GM18909 (cell line): ENCODE data around the gene GPRC5C.

Experiments
- ATAC-seq: cut with Tn5 transposase; IDR thresholded peaks from one replicate; pipeline ENCODE4 v1.9.1; 2021; ENCODE audit warnings: mild to moderate bottlenecking; ENCODE audit not compliant: unreplicated experiment, poor library complexity

GPRC5C gene

DNA sequence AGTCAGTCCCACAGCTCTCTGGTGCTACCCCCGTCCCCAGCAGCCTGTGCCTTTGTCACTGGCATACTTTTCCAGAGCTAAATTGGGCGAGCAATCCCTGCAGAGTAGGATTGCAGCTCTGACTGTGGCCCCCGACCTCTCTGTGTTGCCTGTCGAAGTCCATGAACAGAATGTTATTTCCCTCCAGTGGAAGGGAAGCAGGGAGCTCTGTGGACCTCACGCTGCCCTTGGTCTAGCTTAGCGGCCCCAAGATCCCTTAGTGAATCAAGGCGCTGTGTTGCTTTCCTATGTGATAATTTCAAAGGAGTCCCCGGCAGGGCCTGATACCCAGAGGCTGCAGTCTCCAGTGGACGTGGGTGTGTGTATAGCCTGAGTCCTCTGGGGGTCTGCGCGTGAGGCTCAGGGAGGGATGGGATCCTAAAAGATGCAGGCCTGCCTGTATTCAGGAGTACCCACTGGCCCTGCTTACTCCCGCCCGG is 19.1 kb downstream of the GPRC5C start:
- ATAC-seq, result no peak

DNA sequence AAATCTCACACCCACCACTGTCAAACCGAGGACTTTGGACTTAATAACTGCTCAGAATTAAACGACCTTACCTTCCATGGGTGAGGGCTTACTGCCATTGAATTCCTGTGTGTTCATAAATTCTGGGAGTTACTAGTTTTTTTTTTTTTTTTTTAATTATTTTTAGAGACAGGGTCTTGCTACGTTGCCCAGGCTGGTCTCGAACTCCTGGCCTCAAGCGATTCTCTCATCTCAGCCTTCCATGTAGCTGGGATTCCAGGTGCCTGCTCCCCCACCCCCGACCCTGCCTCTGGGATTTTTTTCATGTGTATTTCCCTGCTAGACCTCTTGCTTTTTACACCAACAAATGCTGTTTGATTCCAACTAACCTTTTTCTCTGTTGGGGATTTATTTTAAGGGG is 19.7 kb downstream of the GPRC5C start:
- no peak for ATAC-seq

DNA sequence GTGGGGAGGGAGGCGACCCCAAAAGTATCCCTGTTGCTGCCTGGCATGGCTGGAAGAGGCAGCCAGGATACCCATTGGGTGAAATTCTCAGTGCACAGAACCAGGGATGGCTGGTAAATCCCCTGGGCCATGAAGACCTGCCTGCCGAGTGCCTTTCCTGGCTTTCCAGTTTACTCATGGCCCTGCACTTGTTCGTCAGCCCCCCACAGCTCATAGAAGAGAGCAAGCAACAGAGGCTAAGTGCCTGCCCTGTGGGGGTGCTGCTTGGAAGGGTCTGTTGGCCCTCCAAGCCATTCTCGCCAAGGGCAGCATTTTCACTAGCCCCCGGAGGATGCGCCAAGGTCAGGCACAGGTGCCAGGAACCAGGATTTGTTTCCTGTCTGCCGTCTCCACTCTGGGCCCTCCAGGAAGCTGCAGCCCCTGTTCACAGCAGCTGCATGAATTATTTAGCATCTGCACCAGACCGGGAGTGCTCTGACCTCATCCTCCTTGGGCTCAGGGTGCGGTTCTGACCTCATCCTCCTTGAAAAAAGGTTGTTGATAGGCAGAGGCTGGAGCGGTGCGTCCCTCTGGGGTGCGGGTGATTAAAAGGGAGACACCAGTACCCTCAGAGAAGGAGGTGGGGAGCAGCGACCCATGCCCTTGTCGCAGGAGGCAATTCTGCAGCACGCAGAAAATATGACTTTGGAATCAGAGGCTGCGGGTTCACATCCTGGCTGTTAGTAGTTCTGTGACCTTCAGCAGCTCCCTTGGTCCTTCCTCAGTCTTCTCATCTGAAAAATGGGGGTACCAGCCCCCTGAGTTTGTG is 20.3 kb downstream of the GPRC5C start:
- ATAC-seq, result no peak

DNA sequence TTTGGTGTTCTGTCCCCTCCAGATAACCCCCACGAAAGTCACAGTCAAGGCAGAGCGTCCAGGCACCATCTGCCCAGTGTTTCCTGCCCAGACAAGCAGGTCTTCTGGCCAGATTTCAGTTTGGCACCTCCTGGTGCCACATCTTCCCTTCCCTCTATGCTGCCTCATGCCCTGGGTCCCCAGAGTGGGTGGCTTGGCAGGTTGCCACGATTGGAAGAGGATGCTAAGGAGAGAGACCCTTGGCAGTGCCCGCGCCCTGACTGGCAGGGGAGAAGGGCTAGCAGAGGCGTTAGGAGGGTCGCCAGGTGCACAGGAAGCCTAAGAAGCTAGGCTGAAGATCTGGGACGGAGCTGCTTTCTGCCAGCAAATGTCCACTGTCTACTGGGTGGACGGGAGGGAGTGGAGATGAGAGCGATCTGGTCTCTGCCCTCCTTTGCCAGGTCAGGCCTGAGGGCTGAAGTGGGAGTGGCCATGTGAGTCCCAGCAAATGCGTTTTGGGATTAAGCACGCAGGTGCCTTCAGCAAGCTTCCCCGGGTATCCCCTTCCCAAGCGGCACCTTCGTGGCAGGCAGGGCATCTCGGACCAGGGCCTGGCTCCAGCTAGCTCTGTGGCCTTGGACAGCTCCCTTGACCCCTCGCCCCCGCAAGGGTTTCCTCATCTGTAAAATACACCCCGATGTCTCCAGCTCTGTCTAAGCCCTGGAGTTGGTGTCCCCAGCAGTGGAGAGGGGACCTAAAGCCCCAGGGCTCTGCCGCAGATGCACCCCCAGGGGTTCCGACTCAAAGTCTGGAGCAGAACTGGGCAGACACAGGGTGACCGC is 21.2 kb downstream of the GPRC5C start:
- ATAC-seq, result no peak

DNA sequence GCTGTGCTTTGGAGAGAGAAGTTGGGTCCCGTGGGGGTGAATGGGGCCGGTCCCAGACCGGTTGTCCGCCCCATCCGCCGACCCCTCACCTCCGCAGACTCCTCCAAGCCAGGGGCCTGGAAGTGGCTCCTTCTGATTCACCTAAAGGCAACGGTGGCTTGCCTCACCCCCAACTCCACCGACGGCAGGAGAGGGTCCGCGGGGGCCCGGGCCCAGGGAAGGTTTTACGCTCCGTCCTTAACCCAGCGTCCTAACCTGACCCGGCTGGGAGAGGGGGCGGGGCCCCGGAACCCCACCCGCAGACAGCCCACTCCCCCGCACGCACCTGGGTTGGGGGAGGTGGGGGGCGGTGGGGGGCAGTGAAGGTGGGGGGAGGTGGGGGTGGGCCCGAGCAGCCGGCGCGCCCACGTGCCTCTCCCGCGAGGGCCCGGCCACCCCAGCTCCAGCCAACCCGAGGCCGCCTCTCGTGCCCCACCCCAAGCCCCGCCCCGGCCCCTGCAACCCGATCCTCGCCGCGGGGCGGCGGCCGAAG is 21.8 kb downstream of the GPRC5C start:
- no peak for ATAC-seq

DNA sequence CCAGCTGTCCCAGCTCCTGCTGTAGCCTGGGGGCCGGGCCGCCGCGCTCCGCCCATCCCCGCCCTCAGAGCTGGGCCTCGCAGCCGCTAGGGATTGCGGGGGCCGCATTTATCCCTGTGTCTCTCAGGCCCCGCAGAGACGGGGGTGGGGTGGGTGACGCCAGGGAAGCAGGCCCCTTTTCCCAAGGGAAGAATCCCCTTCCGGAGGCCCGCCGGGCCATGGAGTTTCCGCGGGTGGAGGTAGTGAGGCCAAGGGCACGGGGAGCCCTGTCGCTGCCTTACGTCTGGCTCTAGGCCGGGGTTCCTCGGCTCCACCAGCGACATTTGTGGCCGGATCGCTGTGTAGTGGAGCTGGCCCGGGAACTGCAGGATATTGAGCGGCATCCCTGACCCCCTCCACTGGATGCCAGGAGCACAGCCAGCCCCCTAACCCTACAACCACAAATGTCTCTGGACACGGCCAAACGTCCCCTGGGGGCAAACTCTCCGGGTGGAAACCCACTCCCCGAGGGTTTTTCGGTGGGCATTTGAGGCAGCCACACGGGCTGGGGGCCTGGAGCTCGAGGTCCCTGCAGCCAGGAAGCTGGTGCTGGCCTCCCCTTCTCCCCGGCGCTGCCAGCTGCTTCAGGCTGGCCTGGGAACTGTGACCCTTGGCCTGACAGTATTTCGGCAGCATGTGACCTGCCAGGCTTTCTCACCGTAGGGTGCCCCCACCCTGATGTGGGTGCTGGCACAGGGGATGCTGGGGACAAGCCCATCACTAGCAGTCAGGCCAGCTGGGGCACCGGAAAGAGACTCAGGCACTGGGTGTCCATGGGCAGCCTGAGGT is 22.5 kb downstream of the GPRC5C start:
- peak; percentile 85 for ATAC-seq

DNA sequence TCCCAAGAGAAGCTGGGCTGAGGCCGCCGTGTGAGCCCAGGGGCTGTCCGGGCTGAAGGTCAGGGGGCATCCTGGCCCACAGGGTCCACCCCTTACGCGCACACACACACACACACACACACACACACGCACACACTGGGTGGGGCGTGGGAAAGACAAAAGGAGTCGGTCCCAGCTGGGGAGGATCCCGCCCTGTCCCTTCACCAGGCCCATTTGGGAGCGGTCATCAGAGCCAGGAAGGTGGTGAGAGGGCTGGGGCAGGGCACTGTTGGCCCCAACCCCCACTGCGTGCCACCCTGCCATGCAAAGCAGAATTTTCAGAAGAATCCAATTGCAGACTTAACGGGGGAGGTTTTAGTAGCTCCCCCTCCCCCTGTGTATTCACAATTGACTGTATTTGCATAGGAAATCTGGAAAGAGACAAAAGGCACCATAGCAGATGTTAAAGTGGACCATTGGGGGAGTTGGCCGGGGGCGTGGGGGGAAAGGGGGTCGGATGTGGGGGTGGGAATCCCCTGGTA is 23.2 kb downstream of the GPRC5C start:
- ATAC-seq, result no peak

DNA sequence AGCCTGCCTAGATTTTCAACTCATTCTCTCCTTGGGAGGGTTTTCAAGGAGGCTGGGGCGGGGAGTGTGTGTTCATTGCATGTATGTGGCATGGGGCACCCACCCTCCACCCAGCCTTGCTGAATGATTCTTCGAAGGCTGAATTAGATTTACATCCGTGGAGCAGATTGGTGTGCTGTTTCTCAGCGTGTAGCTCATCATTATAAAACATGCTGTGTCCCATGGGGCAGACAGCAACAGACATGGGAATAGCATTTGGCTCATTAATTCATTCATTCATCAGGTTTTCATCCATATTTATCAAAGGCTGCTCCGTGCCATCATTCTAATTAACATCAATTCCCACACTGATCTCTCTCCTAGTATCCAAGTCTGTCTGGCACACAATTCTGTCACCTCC is 23.9 kb downstream of the GPRC5C start:
- ATAC-seq, result no peak

DNA sequence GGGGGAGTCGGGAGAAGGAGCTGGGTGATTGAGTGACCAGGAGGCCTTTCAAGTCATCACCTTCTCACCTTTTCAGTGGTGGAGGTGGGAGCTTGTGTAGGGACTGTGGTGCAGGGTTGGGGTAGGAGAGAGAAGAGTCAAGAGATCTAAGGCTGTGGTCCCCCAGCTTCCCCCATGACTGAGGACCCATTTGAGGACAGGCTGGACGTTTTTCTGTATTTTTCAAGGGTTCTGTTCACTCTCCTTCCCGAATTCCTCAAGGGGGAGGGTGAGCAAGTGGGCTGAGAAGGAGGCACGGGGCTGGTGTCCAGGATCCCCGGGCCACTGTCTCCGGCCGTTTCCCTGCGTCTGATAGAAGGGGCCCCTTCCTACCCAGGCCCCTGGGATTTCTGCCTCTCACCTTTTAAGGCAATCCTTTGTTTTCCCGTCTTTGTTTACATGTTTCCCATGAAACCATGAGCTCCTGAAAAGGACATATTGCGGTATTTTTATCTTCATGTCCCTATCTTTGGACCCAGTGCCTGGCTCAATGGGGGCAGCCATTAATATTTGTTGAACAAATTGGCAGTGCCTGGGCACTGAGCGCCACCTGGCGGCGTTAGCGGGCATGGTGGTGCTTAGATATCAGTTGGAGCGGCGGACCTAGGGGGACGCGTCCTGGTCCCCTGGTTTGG is 25.4 kb downstream of the GPRC5C start:
- no peak for ATAC-seq

DNA sequence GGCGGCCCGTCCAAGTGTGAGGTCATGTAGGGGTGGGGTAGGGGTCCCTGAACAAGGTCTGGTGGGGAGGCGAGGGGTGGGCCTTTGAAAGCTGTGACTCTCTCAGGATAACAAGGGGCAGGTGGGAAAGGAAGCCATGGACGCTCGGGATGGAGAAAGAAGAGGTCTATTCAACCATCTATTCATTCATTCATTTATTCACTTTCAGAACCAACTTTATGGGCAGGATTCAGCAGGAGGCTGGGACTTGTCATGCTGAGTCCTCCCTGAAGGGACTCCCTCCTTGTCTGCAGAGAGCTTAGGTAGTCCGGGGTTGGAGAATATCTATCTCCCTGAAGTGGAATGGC is 25.9 kb downstream of the GPRC5C start:
- ATAC-seq, result no peak

DNA sequence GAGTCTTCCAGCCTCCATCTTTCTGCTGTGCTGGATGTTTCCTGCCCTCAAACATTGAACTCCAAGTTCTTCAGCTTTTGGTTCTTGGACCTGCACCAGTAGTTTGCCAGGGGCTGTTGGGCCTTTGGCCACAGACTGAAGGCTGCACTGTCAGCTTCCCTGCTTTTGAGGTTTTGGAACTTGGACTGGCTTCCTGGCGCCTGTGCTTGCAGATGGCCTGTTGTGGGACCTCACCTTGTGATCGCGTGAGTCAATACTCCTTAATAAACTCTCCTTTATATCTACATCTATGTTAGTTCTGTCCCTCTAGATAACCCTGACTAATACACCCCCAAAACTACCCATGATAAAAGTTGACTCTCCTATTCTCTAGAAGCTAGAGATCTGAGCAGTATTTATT is 26.9 kb downstream of the GPRC5C start:
- no peak for ATAC-seq

DNA sequence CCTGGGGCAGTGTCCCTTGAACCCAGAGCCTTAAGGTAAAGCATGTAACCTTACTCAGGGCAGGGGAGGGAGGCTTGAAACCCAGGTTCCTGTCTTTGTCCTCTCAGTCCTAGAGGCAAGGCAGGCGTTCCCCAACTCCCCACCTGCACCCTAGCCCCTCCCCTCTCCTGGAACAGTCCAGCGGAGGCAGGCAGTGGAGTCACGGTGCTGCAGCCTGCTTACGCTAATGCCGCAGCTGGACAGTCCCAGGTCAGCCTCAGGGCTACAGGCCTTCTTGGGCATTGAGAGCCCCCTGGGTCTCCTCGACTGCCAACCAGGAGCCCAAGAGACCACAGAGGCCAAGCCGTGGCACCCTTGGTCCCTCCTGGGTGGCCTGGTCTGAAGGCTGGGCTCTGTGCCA is 27.7 kb downstream of the GPRC5C start:
- no peak for ATAC-seq

DNA sequence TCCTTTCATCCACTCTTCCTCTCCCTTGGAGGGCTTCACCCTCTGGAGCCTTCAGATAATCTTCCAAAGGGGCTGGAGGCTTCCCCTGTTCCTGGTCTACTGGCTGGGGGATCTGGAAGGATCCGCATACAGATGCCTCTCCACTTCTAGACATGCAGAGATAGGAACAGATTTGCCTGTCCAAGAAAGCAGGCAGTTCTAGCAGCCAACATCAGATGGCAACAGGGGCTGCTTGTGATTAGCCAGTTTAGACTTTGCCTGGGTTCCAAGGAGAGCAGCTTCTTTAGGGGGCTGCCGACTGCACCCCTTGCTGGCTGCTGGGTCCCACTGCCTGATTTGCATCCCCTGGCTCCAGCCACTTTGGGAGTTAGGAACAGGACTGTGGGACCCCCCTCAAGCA is 28.4 kb downstream of the GPRC5C start:
- ATAC-seq, result no peak

DNA sequence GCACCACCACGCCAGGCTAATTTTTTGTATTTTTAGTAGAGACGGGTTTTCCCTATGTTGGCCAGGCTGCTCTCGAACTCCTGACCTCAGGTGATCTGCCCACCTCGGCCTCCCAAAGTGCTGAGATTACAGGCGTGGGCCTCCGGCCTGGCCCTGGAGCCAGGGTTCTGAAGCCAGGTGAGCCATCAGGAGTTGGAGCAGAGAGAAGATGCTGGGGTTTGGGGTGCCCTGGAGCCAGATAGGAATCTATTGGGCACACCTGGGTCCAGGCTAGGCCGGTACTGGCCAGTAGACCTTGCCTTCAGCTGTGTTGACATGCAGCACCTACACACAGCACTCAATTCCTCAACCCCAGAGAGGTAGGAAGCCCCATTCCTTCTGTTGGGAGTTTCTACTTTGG is 29.1 kb downstream of the GPRC5C start:
- ATAC-seq, result no peak

DNA sequence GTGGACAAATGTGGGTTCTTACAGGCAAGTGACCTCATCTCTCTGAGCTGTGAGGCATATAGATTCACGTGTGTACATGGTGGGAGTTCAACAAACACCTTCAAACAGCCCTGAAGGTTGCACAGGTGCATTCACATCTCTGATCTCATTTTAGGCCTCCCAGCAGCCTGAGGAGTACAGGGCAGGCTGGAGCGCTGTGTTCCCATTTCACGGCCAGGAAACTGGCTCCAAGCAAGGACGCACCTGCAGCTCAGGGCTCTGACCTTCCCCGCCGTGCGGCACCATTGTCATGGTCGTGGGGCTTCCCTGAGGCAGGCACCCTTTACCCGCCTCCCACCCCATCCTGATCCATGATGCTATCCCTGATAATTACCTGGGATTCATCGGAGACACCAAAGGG is 29.7 kb downstream of the GPRC5C start:
- ATAC-seq, result no peak

DNA sequence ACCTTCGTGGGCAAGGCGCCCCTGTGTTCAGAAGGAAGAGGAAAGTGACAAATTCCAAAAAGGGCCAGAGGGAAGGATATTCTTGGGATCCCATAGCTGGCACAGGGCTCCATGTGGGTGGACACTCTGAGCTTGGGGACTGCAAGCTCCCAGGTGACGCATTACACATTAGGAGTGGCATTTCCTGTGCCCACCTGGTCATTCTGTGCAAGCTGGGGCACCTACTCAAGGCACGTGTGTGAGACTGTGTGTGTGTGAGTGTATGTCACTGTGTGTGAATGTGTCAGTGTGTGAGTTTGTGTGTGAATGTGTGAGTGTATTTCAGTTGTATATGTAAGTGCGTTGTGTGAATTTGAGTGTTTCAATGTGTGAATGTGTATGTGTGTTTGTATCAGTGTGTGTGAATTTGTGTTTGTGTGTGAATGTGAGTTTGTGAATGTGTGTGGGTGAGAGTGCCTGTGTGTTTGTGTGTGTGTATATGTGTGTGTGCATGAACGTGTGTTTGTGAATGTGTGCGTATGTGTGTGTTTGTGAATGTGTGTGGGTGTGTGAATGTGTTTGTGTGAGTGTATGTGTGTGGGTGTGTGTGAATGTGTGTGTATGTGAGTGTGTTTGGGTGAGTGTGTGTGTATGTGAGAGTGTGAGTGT is 33.0 kb downstream of the GPRC5C start:
- no peak for ATAC-seq

DNA sequence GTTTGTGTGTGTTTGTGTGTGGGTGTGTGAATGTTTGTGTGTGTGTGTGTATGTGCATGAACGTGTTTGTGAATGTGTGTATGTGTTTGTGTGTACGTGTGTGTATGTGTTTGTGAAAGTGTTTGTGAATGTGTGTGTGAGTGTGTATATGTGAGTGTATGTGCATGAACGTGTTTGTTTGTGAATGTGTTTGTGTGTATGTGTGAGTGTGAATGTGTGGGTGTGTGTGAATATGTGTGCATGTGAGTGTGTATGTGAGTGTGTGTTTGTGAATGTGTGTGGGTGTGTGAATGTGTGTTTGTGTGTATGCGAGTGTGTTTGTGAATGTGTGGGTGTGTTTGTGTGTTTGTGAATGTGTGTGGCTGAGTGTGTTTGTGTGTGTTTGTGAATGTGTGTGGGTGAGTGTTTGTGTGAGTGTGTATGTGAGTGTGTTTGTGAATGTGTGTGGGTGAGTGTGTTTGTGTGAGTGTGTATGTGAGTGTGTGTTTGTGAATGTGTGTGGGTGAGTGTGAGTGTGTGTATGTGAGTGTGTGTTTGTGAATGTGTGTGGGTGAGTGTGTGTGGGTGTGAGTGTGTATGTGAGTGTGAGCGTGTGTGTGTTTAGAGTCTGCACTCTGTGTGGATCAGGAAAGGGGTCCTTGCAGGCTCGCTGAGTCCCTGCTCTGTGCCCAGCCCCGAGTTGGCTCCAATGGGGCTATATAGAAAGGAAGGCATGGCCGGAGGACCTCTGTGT is 33.7 kb downstream of the GPRC5C start:
- no peak for ATAC-seq

DNA sequence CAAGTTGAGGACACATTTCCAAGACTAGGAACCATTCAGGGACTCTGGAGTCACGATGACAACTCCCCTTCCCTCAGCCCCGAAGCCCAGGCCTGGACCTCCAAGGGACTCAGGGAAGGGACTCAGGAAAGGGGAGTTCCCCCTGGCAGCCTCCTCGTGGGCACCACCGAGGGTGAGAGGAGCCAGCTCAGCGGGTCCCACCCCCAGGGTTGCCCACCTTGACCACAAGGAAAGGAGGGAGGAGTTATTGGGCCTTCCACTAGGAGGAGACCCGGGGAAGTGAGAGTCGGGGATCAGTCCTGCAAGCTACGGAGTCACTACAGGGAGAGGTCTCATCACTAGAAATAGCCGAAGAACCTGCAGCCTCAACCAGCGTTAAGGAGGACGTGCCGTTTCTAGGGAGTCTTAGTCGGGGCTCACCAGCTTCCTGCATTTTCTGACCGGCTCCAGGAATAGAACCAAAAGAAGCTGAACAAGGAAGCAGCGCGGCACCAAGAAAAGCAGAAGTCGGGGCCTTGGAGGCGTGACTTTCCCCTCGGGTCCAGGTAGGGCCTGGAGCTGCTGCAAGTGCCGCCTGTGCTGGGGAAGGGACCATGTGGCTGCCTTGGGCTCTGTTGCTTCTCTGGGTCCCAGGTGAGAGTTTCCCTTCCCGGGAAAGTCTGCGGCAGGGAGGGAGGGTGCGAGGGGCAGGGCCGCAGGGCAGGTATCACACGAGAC is 34.4 kb downstream of the GPRC5C start, which contains the start of gene CD300A:
Gene CD300A, plus strand, starts transcription at position 524 of the 717 bp plus-strand sequence. Its CDS starts 70 bp downstream, at position 594.
- ATAC-seq, result no peak
